ENCODE measurements around the gene MAPKAPK3.

Gene MAPKAPK3

GRCh38 chr3:50656417-50657195 lies 39.7 kb downstream of the MAPKAPK3 start:
- no peak for TF ChIP-seq CTCF (IDR thresholded peaks at IDR 0.05; ENCODE audit: borderline replicate concordance, control extremely low read depth, extremely low read depth, insufficient read depth, missing control alignments)
- DNase-seq (ENCODE audit: low spot score), result no peak
- in situ Hi-C loops (cut with MboI; ENCODE audit: low sequenced_read_pairs, unreplicated experiment), result no loop called here

GRCh38 chr3:50657407-50657806 lies 40.5 kb downstream of the MAPKAPK3 start:
- no peak for TF ChIP-seq CTCF (IDR thresholded peaks at IDR 0.05; ENCODE audit: borderline replicate concordance, control extremely low read depth, extremely low read depth, insufficient read depth, missing control alignments)
- in situ Hi-C loops (cut with MboI; ENCODE audit: low sequenced_read_pairs, unreplicated experiment), result no loop called here
- no peak for DNase-seq (ENCODE audit: low spot score)

- DNase-seq (ENCODE audit: low spot score), result no peak
- no peak for TF ChIP-seq CTCF (IDR thresholded peaks at IDR 0.05; ENCODE audit: borderline replicate concordance, control extremely low read depth, extremely low read depth, insufficient read depth, missing control alignments)
- in situ Hi-C loops (cut with MboI; ENCODE audit: low sequenced_read_pairs, unreplicated experiment), result no loop called here
Observed at GRCh38 chr3:50657816-50658215, 40.9 kb downstream of the MAPKAPK3 start.

- no peak for TF ChIP-seq CTCF (IDR thresholded peaks at IDR 0.05; ENCODE audit: borderline replicate concordance, control extremely low read depth, extremely low read depth, insufficient read depth, missing control alignments)
- in situ Hi-C loops (cut with MboI; ENCODE audit: low sequenced_read_pairs, unreplicated experiment), result no loop called here
- DNase-seq (ENCODE audit: low spot score), result no peak
Observed at GRCh38 chr3:50658416-50658815, 41.5 kb downstream of the MAPKAPK3 start.

- in situ Hi-C loops (cut with MboI; ENCODE audit: low sequenced_read_pairs, unreplicated experiment), result no loop called here
- no peak for DNase-seq (ENCODE audit: low spot score)
- TF ChIP-seq CTCF (IDR thresholded peaks at IDR 0.05; ENCODE audit: borderline replicate concordance, control extremely low read depth, extremely low read depth, insufficient read depth, missing control alignments), result no peak
Observed at GRCh38 chr3:50658831-50659230, 41.9 kb downstream of the MAPKAPK3 start.

- in situ Hi-C loops (cut with MboI; ENCODE audit: low sequenced_read_pairs, unreplicated experiment), result no loop called here
- TF ChIP-seq CTCF (IDR thresholded peaks at IDR 0.05; ENCODE audit: borderline replicate concordance, control extremely low read depth, extremely low read depth, insufficient read depth, missing control alignments), result no peak
- no peak for DNase-seq (ENCODE audit: low spot score)
Observed at GRCh38 chr3:50660386-50660785, 43.4 kb downstream of the MAPKAPK3 start.
